ENCODE results near the gene PLD5.

The PLD5 gene

GRCh38 chr1:242455052-242455361, 69.5 kb downstream of the PLD5 start:
- Mint-ChIP-seq H3K4me3 (no peak overlapping the region), H3K4me1 (ENCODE audit: low read depth) (no peaks in the 10 kb centered on the region), H3K9me3 (no peaks in the 10 kb centered on the region), H3K36me3 (ENCODE audit: low read depth) (no peaks in the 10 kb centered on the region), H3K27me3 (peaks cover 32% of the 10 kb centered on the region), H3K27ac (no peak overlapping the region)
- DNase-seq = no peak

- H3K27me3 Mint-ChIP-seq = peaks cover 35% of the 10 kb centered on the region
- no peak for DNase-seq
- H3K4me3 Mint-ChIP-seq = no peak overlapping the region
- no peaks in the 10 kb centered on the region for H3K9me3 Mint-ChIP-seq
- H3K36me3 Mint-ChIP-seq (ENCODE audit: low read depth) = no peaks in the 10 kb centered on the region
- no peak overlapping the region for H3K27ac Mint-ChIP-seq
- H3K4me1 Mint-ChIP-seq (ENCODE audit: low read depth) = no peaks in the 10 kb centered on the region
These were observed 70.0 kb downstream of the PLD5 start for GRCh38 chr1:242454262-242455051.

DNA sequence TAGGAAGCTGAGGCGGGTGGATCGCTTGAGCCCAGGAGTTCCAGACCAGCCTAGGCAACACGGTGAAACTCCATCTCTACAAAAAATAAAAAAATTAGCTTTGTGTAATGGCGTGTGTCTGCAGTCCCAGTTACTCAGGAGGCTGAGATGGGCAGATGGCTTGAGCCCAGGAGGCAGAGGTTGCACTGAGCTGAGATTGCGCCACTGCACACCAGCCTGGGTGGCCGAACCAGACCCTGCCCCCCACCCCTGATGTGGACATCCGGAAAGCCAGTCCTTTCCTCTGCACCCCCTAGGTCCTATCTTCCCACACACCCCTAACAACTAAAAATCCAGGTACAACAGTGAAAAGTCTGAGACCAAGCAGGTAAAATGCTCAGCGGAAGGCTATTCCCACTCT, 71.9 kb downstream of the PLD5 start:
- no peak for DNase-seq
- Mint-ChIP-seq H3K9me3 (no peaks in the 10 kb centered on the region), H3K36me3 (ENCODE audit: low read depth) (no peaks in the 10 kb centered on the region), H3K4me3 (no peak overlapping the region), H3K4me1 (ENCODE audit: low read depth) (no peaks in the 10 kb centered on the region), H3K27me3 (peaks cover 43% of the 10 kb centered on the region), H3K27ac (no peak overlapping the region)

- H3K9me3 Mint-ChIP-seq = no peaks in the 10 kb centered on the region
- H3K27me3 Mint-ChIP-seq = peaks cover 39% of the 10 kb centered on the region
- H3K27ac Mint-ChIP-seq = no peak overlapping the region
- no peak overlapping the region for H3K4me3 Mint-ChIP-seq
- no peaks in the 10 kb centered on the region for H3K4me1 Mint-ChIP-seq (ENCODE audit: low read depth)
- DNase-seq = no peak
- H3K36me3 Mint-ChIP-seq (ENCODE audit: low read depth) = no peaks in the 10 kb centered on the region
These were observed 74.8 kb downstream of the PLD5 start for GRCh38 chr1:242449661-242450060.

DNA sequence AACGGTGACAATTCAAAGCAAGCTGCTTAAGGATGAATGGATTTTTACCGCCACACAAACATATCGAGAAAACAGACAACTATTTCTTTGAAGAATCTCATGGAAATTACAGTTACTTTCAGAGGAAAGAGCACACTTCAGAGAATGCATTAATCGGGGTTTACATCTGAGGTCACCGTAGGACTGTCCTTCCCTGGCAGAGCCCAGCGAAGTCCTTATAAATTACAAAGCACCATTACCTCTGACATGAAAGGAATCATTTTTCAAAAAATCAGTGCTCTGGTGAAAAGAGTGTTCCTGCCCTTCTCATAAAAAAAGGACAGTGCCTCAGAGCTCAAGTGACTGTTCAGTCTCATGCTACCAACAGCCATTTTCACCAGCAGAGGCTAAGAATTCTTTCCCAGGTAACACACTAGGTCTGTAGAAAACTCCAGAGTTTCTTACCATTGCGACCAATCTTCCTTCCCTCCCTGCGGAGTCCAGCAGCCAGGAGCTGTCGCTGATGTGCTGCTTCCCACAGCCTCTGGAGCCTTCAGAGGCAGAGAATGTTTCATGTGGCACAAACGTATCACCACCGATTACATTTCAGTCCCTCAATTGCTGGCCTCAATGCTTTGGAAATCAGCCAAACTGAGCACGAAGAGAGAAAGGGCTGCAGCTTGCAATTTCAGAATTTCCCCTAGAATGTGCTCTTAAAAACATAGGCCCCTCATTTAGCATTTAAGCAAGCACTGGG, 75.4 kb downstream of the PLD5 start:
- Mint-ChIP-seq H3K9me3 (no peaks in the 10 kb centered on the region), H3K27me3 (peaks cover 39% of the 10 kb centered on the region), H3K27ac (no peak overlapping the region), H3K4me3 (no peak overlapping the region), H3K4me1 (ENCODE audit: low read depth) (no peaks in the 10 kb centered on the region), H3K36me3 (ENCODE audit: low read depth) (no peaks in the 10 kb centered on the region)
- no peak for DNase-seq

DNA sequence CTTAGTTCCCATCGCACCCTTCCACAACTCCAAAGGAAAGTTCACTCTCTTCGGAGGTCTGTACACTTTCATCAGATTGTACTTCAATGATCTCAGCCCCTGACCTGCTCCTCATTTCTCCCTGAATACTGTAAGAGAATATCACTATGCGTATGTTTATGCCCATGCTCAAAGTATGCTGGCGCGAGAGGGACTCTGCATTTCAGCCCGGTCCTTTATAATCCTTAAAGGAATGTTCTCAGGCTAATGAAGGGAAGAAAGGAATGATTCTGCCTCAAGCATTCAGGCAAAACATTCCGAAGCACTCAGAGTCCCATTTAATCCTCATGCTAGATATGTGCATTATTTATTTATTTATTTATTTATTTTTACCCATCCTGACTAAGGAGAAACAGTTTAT, 76.8 kb downstream of the PLD5 start:
- H3K4me1 Mint-ChIP-seq (ENCODE audit: low read depth) = no peaks in the 10 kb centered on the region
- no peak overlapping the region for H3K27ac Mint-ChIP-seq
- H3K27me3 Mint-ChIP-seq = peaks cover 33% of the 10 kb centered on the region
- H3K9me3 Mint-ChIP-seq = no peaks in the 10 kb centered on the region
- H3K4me3 Mint-ChIP-seq = no peak overlapping the region
- no peak for DNase-seq
- H3K36me3 Mint-ChIP-seq (ENCODE audit: low read depth) = no peaks in the 10 kb centered on the region

DNA sequence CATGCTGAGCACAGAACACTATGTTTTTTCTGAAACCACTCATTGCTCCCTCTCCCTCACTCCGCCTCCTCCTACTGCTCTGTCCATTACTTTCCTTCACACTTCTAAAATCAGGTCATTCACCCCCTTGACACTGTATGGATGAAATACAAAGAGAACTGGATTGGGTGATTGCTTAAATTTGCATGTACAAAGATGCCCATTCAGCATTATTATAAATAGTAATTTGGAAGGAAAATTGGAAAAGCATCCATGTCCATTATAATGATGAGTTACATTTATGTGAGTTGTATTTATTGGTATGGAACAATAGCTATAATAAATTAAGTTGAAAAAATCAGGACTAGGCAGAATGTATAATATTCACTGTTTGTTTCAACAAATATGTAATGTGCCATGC, 83.7 kb downstream of the PLD5 start:
- no peaks in the 10 kb centered on the region for H3K4me1 Mint-ChIP-seq (ENCODE audit: low read depth)
- H3K4me3 Mint-ChIP-seq = no peak overlapping the region

DNA sequence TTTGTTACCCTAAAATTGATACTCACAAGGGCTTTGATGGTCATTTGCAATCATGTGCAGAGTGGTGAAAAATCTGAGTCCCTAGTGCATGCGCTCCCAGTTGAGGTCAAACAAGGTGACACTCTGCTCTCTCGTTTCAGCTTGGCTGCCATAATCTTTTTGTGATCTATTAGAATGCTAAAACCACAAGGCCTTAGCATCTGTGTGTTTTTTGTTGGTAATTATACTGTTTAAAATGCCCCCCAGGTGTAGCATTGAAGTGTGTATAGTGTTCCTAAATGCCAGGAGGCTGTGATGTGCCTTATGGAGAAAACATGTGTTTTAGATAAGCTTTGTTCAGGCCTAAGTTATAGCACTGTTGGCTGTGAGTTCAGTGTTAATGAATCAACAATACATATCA, 89.3 kb downstream of the PLD5 start:
- Mint-ChIP-seq H3K27me3 (peaks cover 2% of the 10 kb centered on the region), H3K27ac (no peak overlapping the region), H3K4me1 (ENCODE audit: low read depth) (no peaks in the 10 kb centered on the region), H3K4me3 (no peak overlapping the region), H3K36me3 (ENCODE audit: low read depth) (no peaks in the 10 kb centered on the region), H3K9me3 (no peaks in the 10 kb centered on the region)
- no peak for DNase-seq

More for the DNA sequence above, 83.7 kb downstream of the PLD5 start:
- no peak for DNase-seq
- H3K36me3 Mint-ChIP-seq (ENCODE audit: low read depth) = no peaks in the 10 kb centered on the region
- H3K27ac Mint-ChIP-seq = no peak overlapping the region
- peaks cover 4% of the 10 kb centered on the region for H3K27me3 Mint-ChIP-seq
- H3K9me3 Mint-ChIP-seq = no peaks in the 10 kb centered on the region

- DNase-seq = no peak
- peaks cover 2% of the 10 kb centered on the region for H3K27me3 Mint-ChIP-seq
- no peaks in the 10 kb centered on the region for H3K4me1 Mint-ChIP-seq (ENCODE audit: low read depth)
- H3K27ac Mint-ChIP-seq = no peak overlapping the region
- H3K9me3 Mint-ChIP-seq = no peaks in the 10 kb centered on the region
- no peaks in the 10 kb centered on the region for H3K36me3 Mint-ChIP-seq (ENCODE audit: low read depth)
- no peak overlapping the region for H3K4me3 Mint-ChIP-seq
These were observed 91.9 kb downstream of the PLD5 start for GRCh38 chr1:242432491-242433095.

GRCh38 chr1:242431786-242432185, 92.7 kb downstream of the PLD5 start:
- Mint-ChIP-seq H3K4me3 (no peak overlapping the region), H3K27me3 (peaks cover 2% of the 10 kb centered on the region), H3K9me3 (no peaks in the 10 kb centered on the region), H3K36me3 (ENCODE audit: low read depth) (no peaks in the 10 kb centered on the region), H3K4me1 (ENCODE audit: low read depth) (no peaks in the 10 kb centered on the region), H3K27ac (no peak overlapping the region)
- no peak for DNase-seq

DNA sequence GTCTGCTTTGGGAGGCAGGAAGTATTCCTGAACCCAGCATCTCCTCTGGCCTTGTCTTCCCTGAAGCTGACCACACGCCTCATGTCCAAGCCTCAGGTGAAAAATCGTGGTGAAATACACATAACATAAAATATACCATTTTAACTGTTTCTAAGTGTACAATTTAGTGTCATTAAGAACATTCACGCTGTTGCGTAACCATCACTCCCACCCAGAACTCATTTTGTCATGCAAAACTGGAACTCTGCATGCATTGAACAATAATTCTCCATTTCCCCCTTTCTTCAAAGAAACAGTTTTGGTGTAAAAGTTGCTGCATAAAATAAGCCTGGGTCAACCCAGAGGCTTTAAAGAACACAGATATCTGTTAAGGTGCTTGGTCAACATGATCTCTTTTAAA, 93.5 kb downstream of the PLD5 start:
- Mint-ChIP-seq H3K4me3 (no peak overlapping the region), H3K4me1 (ENCODE audit: low read depth) (no peaks in the 10 kb centered on the region), H3K27me3 (peaks cover 2% of the 10 kb centered on the region), H3K9me3 (no peaks in the 10 kb centered on the region), H3K36me3 (ENCODE audit: low read depth) (no peaks in the 10 kb centered on the region), H3K27ac (no peak overlapping the region)
- no peak for DNase-seq

DNA sequence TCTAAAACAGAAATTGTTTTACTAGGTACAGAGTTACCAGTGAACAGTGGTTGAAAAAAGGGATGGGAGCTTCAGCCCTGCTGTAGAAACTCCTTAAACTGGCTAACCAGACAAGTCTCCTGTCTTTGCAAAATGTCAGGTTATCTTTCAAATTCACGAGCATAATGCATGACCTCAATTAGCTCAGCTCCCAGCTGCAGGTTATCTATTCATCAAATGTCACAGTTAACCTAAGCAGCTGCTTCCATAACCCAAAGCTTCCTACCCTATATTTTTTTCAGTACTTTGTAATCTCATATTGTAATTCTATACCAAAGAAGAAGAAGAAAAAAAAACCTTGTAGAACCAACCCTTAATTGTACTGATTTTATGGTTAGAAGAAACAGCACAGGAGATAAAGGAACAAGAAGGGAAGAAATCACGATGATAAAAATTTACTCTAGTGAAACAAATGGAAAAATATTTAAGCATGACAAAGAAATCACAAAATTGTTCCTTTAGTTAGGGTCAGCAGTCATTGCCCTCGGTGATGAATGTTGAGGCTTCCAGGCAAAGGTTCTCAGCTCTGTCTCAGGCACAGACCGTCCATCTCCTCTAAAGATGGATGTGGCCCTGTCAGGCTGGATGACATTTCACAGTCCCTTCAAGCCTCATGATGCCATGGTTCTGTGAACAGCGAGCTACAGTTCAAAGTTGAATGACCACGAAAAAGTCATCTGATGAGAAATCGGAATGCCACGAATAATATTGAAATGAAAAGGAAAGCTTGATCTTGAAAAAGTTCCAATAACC, 95.9 kb downstream of the PLD5 start:
- Mint-ChIP-seq H3K36me3 (ENCODE audit: low read depth) (no peaks in the 10 kb centered on the region), H3K27me3 (peaks cover under 1% of the 10 kb centered on the region), H3K4me1 (ENCODE audit: low read depth) (no peaks in the 10 kb centered on the region), H3K27ac (no peak overlapping the region), H3K9me3 (no peaks in the 10 kb centered on the region), H3K4me3 (no peak overlapping the region)
- DNase-seq = no peak

DNA sequence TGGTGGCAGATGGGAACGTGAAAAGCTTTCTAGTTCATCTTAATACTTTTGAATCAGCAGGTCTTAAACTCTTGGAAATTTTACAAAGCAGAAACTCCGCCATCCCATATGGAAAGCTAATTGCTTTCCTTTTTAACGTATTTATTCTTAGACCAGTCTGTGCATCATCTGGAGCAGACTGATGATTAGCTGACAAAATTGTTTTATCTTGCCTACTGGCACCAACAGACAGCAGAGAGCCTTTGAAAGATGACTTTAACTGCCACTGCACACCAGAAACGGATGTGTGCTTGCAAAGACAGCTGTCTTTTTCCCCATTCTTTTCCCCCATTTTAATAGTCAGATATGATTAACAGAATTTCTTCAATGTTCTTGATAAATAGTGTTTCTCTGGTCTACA, 97.0 kb downstream of the PLD5 start:
- no peaks in the 10 kb centered on the region for H3K9me3 Mint-ChIP-seq
- no peak for DNase-seq

GRCh38 chr1:242426271-242426905, 98.1 kb downstream of the PLD5 start:
- H3K9me3 Mint-ChIP-seq = no peaks in the 10 kb centered on the region
- no peaks in the 10 kb centered on the region for H3K27me3 Mint-ChIP-seq
- no peaks in the 10 kb centered on the region for H3K36me3 Mint-ChIP-seq (ENCODE audit: low read depth)
- H3K4me3 Mint-ChIP-seq = no peak overlapping the region
- H3K27ac Mint-ChIP-seq = no peak overlapping the region
- no peak for DNase-seq
- H3K4me1 Mint-ChIP-seq (ENCODE audit: low read depth) = no peaks in the 10 kb centered on the region

More for the DNA sequence above, 97.0 kb downstream of the PLD5 start:
- Mint-ChIP-seq H3K27me3 (no peaks in the 10 kb centered on the region), H3K27ac (no peak overlapping the region), H3K4me1 (ENCODE audit: low read depth) (no peaks in the 10 kb centered on the region), H3K4me3 (no peak overlapping the region), H3K36me3 (ENCODE audit: low read depth) (no peaks in the 10 kb centered on the region)

Measured in activated T-cell treated with anti-CD3 and anti-CD28 coated beads, Interleukin-2, amount 50 U/mL, for 24 hours (primary cell).